ENCODE data around the gene HOXB8.

DNA sequence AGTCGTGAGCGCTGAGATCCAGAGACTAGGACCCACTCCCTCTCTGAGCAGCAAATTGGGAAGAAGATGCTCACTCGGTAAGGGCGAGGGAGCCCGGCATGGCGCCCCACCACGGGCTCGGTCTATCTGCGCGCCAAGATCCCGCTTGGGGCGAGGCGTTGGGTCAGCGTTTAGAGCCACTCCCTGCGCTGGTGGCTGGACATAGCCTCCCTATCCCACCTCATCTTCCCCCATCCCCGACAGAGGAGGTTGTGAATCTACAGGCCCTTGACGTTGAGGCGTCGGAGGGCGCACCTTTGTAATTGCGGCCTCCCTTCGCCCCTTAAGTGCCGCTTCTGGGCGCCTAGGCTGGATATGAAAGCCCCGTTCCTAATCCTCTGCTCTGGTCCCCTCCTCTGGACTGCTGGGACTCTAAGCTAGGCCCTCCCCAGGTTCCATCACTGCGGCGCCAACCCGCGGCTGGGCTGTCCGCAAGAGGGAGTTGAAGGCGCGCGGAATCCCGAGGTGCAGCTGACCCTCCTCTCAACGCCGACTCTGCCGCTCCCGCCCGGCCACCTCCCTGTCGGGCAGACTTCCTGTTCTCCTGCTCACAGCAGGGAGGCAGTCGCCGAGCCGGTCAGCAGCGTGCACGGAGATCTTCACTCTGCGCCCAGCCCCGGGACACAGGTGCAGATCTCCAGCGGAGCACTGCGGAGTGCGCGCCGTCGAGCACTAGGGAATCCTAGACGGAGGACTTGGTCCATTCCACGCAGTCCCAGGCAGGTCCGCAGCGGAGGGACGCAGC lies 27.2 kb upstream of the HOXB8 start:
- TF ChIP-seq EZH2 (IDR thresholded peaks at IDR 0.05; ENCODE audit: borderline replicate concordance) (peak; percentile 77), EZH2phosphoT487 (IDR thresholded peaks at IDR 0.05; ENCODE audit: low read depth, severe bottlenecking, unreplicated experiment) (no peak)
- TF ChIP-seq, protein P1, sequence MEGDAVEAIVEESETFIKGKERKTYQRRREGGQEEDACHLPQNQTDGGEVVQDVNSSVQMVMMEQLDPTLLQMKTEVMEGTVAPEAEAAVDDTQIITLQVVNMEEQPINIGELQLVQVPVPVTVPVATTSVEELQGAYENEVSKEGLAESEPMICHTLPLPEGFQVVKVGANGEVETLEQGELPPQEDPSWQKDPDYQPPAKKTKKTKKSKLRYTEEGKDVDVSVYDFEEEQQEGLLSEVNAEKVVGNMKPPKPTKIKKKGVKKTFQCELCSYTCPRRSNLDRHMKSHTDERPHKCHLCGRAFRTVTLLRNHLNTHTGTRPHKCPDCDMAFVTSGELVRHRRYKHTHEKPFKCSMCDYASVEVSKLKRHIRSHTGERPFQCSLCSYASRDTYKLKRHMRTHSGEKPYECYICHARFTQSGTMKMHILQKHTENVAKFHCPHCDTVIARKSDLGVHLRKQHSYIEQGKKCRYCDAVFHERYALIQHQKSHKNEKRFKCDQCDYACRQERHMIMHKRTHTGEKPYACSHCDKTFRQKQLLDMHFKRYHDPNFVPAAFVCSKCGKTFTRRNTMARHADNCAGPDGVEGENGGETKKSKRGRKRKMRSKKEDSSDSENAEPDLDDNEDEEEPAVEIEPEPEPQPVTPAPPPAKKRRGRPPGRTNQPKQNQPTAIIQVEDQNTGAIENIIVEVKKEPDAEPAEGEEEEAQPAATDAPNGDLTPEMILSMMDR (IDR thresholded peaks at IDR 0.05; ENCODE audit: poor library complexity) = no peak

Data from hepatocyte (in vitro differentiated cells).